K562 (cell line): Measurements from ENCODE around the gene PROK1. TPM values are rescaled to one million over a fixed set of nuclear protein-coding genes. Genes with fewer than 3 reads are reported as not detected.

ENCODE experiments used
- ATAC-seq: fragments of 200-7000 bp; cut with Tn5 transposase; 3 replicates; pipeline ENCODE4 v1.9.1; 2020; ENCODE audit warnings: moderate library complexity
- BruUV-seq: library from RNA; stranded (reverse); fragments of 400-500 nt; replicated peaks from 2 replicates; lab custom pipeline; 2021; lab: Mats Ljungman, UMichigan
- CTCF ChIA-PET: fragments of 300-600 bp; formaldehyde crosslinking; extraction: SDS; loops from one replicate; lab custom pipeline; 2021; ENCODE audit warnings: low intra/inter-chr PET ratio; lab: Yijun Ruan, JAX
- POLR2A ChIA-PET: fragments of 300-600, 350-650 bp; sonication (Branson Sonifier 250); formaldehyde crosslinking; extraction: SDS; loops from one replicate; lab custom pipeline; 2021; ENCODE audit warnings: antibody characterized with exemption, inconsistent platforms; lab: Yijun Ruan, JAX
- DNase-seq, 4 experiments: peaks; one replicate each; pipeline versions ENCODE4 v3.0.0 to v3.0.0-alpha.2; 2011 to 2018; ENCODE audit warnings: low spot score in 3 of 4, mixed read lengths in 3 of 4; ENCODE audit errors: extremely low read depth in 1 of 4
- FAIRE-seq: peaks from 2 replicates; lab custom pipeline; 2011; peaks lifted over from hg19 to GRCh38; lab: Jason Lieb, UNC
- H2AFZ ChIP-seq: 2 replicates; pipeline ENCODE4 v1.6.0; 2011; ENCODE audit warnings: low read depth, low read length, control low read depth, inconsistent platforms
- H3K27ac ChIP-seq: fragments of 200-600 bp; 3 replicates; pipeline ENCODE4 v1.8.0; 2011; ENCODE audit warnings: low read depth, mild to moderate bottlenecking, control low read depth, inconsistent platforms, low read length, moderate library complexity, mixed read lengths; ENCODE audit errors: extremely low read depth
- H3K27me3 ChIP-seq, 2 experiments: fragments of 300-600 bp in 1 of 2; 2 replicates in 1 of 2; 3 replicates in 1 of 2; pipeline versions ENCODE4 v1.6.0 to v1.8.0; 2011; ENCODE audit warnings: inconsistent platforms in 2 of 2, low read length in 2 of 2, mild to moderate bottlenecking in 1 of 2, mixed read lengths in 1 of 2, moderate library complexity in 1 of 2; ENCODE audit not compliant: control insufficient read depth in 2 of 2, insufficient read depth in 2 of 2
- H3K36me3 ChIP-seq: fragments of 300-600 bp; 3 replicates; pipeline ENCODE4 v1.8.0; 2011; ENCODE audit warnings: mild to moderate bottlenecking, low read length, inconsistent platforms; ENCODE audit not compliant: control insufficient read depth, insufficient read depth
- H3K4me1 ChIP-seq, 2 experiments: fragments of 200-600 bp in 1 of 2; replicated peaks in 1 of 2; 2 replicates in 1 of 2; 3 replicates in 1 of 2; pipeline versions ENCODE4 v1.5.1 to v1.8.0; 2011; ENCODE audit warnings: inconsistent platforms in 2 of 2, low read length in 2 of 2, mild to moderate bottlenecking in 1 of 2, mixed read lengths in 1 of 2, moderate library complexity in 1 of 2; ENCODE audit not compliant: control insufficient read depth in 2 of 2, insufficient read depth in 2 of 2
- H3K4me2 ChIP-seq: 2 replicates; pipeline ENCODE4 v1.6.1; 2011; ENCODE audit warnings: low read length, control low read depth, inconsistent platforms, mixed read lengths; ENCODE audit not compliant: insufficient read depth
- H3K4me3 ChIP-seq: fragments of 200-600 bp; sonication (generic), shearing (Covaris generic); 2 replicates; pipeline ENCODE4 v1.5.1; 2016; ENCODE audit warnings: control low read depth, inconsistent platforms
- H3K79me2 ChIP-seq: fragments of 200-600 bp; 3 replicates; pipeline ENCODE4 v1.8.0; 2011; ENCODE audit warnings: low read length, inconsistent platforms; ENCODE audit not compliant: control insufficient read depth, insufficient read depth
- H3K9ac ChIP-seq, 2 experiments: 2 replicates each; pipeline versions ENCODE4 v1.6.0 to v1.6.1; 2011; ENCODE audit warnings: low read depth in 2 of 2, low read length in 2 of 2, control low read depth in 1 of 2, inconsistent platforms in 1 of 2, mild to moderate bottlenecking in 1 of 2, mixed read lengths in 1 of 2; ENCODE audit not compliant: insufficient read depth in 1 of 2
- H3K9me1 ChIP-seq: one replicate; pipeline ENCODE4 v1.6.0; 2011; ENCODE audit warnings: inconsistent platforms, mild to moderate bottlenecking, low read length, moderate library complexity; ENCODE audit not compliant: control insufficient read depth, insufficient read depth
- H3K9me3 ChIP-seq: replicated peaks from 2 replicates; pipeline ENCODE4 v1.5.1; 2011; ENCODE audit warnings: low read depth, low read length, inconsistent platforms; ENCODE audit not compliant: control insufficient read depth, insufficient read depth
- H4K20me1 ChIP-seq: replicated peaks from 2 replicates; pipeline ENCODE4 v1.6.1; 2011; ENCODE audit warnings: low read length, inconsistent platforms, mixed read lengths; ENCODE audit not compliant: control insufficient read depth, insufficient read depth
- SIX5 ChIP-seq, 2 experiments: IDR thresholded peaks; 2 replicates each; pipeline ENCODE4 v1.6.1; 2011; ENCODE audit warnings: low read length in 2 of 2, borderline replicate concordance in 1 of 2, low read depth in 1 of 2, mild to moderate bottlenecking in 1 of 2, moderate library complexity in 1 of 2; ENCODE audit not compliant: insufficient read depth in 1 of 2
- ZNF134 ChIP-seq: fragments of 250-450 bp; sonication (Bioruptor Pico); conservative IDR thresholded peaks from 2 replicates; pipeline ENCODE4 v1.4.0; 2020
- ZNF146 ChIP-seq: IDR thresholded peaks from one replicate; pipeline ENCODE4 v1.6.1; 2018; ENCODE audit warnings: missing compliant biosample characterization; ENCODE audit not compliant: unreplicated experiment
- ZNF232 ChIP-seq: sonication (generic); formaldehyde crosslinking; IDR thresholded peaks from 2 replicates; pipeline ENCODE4 v1.8.0; 2022; ENCODE audit warnings: mild to moderate bottlenecking, missing genetic modification reagents
- WGBS: fragments of 100-300 bp; shearing (Covaris generic); methylation state at CpG from one replicate; pipeline ENCODE4 v1.1.6; 2016; ENCODE audit warnings: low coverage, mixed read lengths; ENCODE audit not compliant: insufficient coverage; ENCODE audit errors: missing lambda C conversion rate; 5-methylcytosine and 5-hydroxymethylcytosine counted together
- in situ Hi-C: fragments of 300-500 bp; cut with MboI; formaldehyde crosslinking; loops from 4 replicates; pipeline ENCODE4 v1.15.0; 2018; ENCODE audit warnings: inconsistent platforms, mixed read lengths
- intact Hi-C: fragments of 100-400 bp; cut with micrococcal nuclease; formaldehyde crosslinking; loops from 2 replicates; pipeline ENCODE4 v1.14.2; 2022
- polyA plus RNA-seq, 8 experiments: library from polyadenylated mRNA; depleted of rRNA in 4 of 8; stranded (reverse) in 5 of 8; unstranded in 3 of 8; fragments of >200 nt; fragmentation: Nextera tagmentation in 2 of 8; fragmentation: Illumina TruSeq in 1 of 8; extraction: Ambion mirVana in 2 of 8; extraction: Trizol in 1 of 8; gene quantifications; 2 replicates each; pipeline versions ENCODE4 v1.2.1 to v1.2.3, GENCODE V29; 2011 to 2014; ENCODE audit warnings: inconsistent platforms in 1 of 8, missing spikeins in 1 of 8
- total RNA-seq, 7 experiments: library from RNA; depleted of rRNA in 6 of 7; stranded (reverse); fragments of >200 nt in 6 of 7; fragmentation: Illumina TruSeq in 2 of 7; extraction: Trizol in 2 of 7; gene quantifications; 2 replicates each; pipeline versions ENCODE4 v1.2.1 to v1.2.3, GENCODE V29; 2011 to 2021; ENCODE audit warnings: low replicate concordance in 1 of 7
- TF ChIP-seq, protein P1 (sequence below): fragments of 450-650 bp; IDR thresholded peaks from 2 replicates; pipeline ENCODE4 v1.6.1; 2016; ENCODE audit warnings: mild to moderate bottlenecking

Gene PROK1
- total and polyA plus RNA-seq, 9 of the 15 experiments (the other 6 are each of a cell fraction or from before 2014, with no cell fraction given), result 0.15 TPM; not detected in 8

DNA sequence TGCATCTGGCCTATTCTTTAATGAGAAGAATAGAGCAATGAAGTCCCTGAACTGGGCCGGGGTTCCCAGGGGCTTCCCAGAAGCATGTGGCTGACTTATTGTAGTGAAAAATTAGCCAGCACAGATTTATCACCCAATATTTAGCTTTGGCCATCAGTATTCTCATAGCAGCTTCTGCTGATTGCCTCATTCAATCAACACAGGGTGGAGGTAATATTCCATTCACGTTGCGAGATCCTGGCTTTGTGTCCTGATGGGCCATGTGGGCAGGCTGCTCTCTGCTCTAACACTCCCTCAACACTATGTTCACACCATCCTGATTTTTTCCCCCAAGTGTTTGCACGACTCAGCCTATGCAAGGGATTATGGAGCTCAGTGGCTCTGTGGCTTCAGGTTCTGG, 22.0 kb upstream of the PROK1 start:
- Histone ChIP-seq H3K4me1 (peaks cover 7 to 12% of the 10 kb centered on the region in 2 experiments; a peak in 4 of 5 replicates), H3K27me3 (peaks cover 33 to 53% of the 10 kb centered on the region in 2 experiments), H3K4me2 (no peak overlapping the region), H3K79me2 (no peaks in the 10 kb centered on the region), H3K36me3 (no peaks in the 10 kb centered on the region), H3K9ac (no peak overlapping the region), H3K4me3 (no peak overlapping the region), H3K27ac (no peak overlapping the region), H3K9me3 (no peaks in the 10 kb centered on the region), H2AFZ (no peak overlapping the region), H4K20me1 (no peaks in the 10 kb centered on the region), H3K9me1 (no peaks in the 10 kb centered on the region)
- intact Hi-C loops, result no loop called here
- ChIA-PET CTCF (no interaction called here), POLR2A (interaction anchor here (1.4 to 3.5 kb wide), 2 partner anchors 12 to 20 kb away, joined by 5 to 24 read pairs; no protein-coding TSS in a partner anchor)
- TF ChIP-seq ZNF146 (CRISPR knock-in tag), result no peak
- TF ChIP-seq, protein P1, sequence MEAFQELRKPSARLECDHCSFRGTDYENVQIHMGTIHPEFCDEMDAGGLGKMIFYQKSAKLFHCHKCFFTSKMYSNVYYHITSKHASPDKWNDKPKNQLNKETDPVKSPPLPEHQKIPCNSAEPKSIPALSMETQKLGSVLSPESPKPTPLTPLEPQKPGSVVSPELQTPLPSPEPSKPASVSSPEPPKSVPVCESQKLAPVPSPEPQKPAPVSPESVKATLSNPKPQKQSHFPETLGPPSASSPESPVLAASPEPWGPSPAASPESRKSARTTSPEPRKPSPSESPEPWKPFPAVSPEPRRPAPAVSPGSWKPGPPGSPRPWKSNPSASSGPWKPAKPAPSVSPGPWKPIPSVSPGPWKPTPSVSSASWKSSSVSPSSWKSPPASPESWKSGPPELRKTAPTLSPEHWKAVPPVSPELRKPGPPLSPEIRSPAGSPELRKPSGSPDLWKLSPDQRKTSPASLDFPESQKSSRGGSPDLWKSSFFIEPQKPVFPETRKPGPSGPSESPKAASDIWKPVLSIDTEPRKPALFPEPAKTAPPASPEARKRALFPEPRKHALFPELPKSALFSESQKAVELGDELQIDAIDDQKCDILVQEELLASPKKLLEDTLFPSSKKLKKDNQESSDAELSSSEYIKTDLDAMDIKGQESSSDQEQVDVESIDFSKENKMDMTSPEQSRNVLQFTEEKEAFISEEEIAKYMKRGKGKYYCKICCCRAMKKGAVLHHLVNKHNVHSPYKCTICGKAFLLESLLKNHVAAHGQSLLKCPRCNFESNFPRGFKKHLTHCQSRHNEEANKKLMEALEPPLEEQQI, result no peak
- no peak for TF ChIP-seq SIX5 (IDR thresholded peaks at IDR 0.05; ENCODE audit: borderline replicate concordance in 1 of 2, insufficient read depth in 1 of 2, low read depth in 1 of 2, low read length in 2 of 2)
- no peak for TF ChIP-seq ZNF232 (CRISPR knock-in tag)
- TF ChIP-seq ZNF134 (CRISPR knock-in tag), result no peak
- DNase-seq (no peak), ATAC-seq (no peak), FAIRE-seq (no peak)
- BruUV-seq, result no TSS peak
- 1% methylated on average over 4 of the region's 4 CpGs for WGBS
- in situ Hi-C loops, result no loop called here
